GM13976 (cell line): ENCODE data around the gene PPP1R1B.

ENCODE experiments used
- DNase-seq: peaks from one replicate; pipeline ENCODE4 v3.0.0; 2012; ENCODE audit warnings: low spot score
- in situ Hi-C: fragments of 300-500 bp; cut with MboI; formaldehyde crosslinking; loops from one replicate; pipeline ENCODE4 v1.12.0; 2022; ENCODE audit warnings: low sequenced_read_pairs, mixed read lengths, inconsistent platforms; ENCODE audit not compliant: unreplicated experiment
- TF ChIP-seq, protein P1 (sequence below): IDR thresholded peaks from 2 replicates; pipeline ENCODE4 v1.5.1; 2012; ENCODE audit warnings: borderline replicate concordance, mild to moderate bottlenecking; ENCODE audit not compliant: insufficient read depth; ENCODE audit errors: extremely low read depth, missing control alignments, control extremely low read depth

Gene PPP1R1B

DNA sequence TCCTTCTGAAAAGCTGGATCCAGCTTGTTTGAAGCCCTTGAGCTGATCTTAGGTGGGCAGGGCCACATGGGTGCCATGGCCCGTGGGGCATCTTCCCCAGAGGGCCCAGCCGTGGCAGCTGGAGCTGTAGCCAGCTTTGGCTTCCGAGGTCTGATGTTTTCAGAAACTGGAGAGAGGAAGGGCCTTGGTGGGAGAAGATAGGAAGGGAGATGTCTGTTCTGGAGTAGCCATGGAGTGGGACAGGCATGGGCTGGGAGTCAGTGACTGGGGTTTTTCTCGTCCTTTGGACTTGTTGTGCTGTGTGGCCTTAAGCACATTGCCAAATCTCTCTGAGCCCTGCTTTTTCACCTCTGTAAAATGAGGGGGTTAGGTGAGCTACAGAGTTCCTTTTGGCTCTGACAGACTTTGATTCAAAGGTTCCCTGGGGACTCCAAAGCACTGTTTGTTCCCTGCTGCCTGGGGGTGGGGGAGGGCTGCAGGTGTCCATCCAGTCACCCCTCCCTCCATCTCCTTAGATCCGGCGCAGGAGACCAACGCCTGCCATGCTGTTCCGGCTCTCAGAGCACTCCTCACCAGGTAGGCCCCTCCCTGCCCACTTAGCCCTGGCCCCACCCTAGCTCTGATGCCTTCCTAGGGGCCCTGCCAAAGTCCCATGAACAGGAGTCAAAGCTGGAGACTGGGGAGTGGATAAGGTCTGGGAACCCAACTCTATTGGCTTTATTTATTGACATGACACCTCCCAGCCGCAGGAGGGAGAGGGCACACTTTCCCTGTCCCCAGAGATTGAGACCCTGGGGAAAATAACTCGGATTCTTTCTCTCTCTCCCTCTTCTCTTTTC is 2.1 kb downstream of the PPP1R1B start:
- in situ Hi-C loops: no loop called here
- TF ChIP-seq, protein P1, sequence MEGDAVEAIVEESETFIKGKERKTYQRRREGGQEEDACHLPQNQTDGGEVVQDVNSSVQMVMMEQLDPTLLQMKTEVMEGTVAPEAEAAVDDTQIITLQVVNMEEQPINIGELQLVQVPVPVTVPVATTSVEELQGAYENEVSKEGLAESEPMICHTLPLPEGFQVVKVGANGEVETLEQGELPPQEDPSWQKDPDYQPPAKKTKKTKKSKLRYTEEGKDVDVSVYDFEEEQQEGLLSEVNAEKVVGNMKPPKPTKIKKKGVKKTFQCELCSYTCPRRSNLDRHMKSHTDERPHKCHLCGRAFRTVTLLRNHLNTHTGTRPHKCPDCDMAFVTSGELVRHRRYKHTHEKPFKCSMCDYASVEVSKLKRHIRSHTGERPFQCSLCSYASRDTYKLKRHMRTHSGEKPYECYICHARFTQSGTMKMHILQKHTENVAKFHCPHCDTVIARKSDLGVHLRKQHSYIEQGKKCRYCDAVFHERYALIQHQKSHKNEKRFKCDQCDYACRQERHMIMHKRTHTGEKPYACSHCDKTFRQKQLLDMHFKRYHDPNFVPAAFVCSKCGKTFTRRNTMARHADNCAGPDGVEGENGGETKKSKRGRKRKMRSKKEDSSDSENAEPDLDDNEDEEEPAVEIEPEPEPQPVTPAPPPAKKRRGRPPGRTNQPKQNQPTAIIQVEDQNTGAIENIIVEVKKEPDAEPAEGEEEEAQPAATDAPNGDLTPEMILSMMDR: no peak
- no peak for DNase-seq

DNA sequence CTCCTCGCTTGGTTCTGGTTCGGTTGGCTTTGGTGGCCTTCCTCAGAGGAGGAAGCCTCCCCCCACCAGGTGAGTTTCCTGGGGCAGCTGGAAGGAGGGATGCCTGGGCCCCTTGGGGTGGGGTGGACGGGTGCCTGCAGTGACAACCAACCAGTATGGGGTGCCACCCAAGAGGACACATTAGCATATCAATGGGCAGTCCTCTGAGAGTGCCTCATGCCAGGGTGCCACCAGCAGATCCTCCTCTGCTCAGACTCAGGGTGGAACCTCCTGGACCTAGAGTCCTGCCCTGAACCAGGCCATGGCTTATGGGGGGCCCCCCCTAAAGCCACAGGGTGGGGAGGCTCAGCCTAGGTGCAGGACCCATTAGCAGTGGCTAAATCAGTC is 2.7 kb downstream of the PPP1R1B start:
- TF ChIP-seq, protein P1: no peak
- in situ Hi-C loops: no loop called here
- no peak for DNase-seq

DNA sequence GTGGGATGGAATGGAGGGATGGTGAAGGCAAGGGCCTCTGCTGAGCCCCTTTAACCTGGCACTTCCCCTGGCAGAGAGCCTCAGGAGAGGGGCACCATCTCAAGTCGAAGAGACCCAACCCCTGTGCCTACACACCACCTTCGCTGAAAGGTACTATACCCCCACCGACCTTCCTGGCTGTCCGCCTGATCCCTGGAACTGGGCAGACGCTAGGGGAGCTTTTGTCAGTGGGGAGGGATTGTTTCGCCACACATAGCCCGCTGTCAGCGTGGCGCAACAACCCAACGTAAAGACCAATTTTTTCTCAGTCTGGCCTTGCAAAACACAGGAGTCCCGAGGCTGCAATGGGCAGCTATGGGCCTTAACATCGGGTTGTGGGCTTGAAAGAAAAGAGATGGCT is 3.1 kb downstream of the PPP1R1B start:
- in situ Hi-C loops: loop anchor here (10.0 kb wide), 1 partner anchor 115 kb away; no protein-coding TSS in a partner anchor
- TF ChIP-seq, protein P1: no peak
- DNase-seq: no peak

DNA sequence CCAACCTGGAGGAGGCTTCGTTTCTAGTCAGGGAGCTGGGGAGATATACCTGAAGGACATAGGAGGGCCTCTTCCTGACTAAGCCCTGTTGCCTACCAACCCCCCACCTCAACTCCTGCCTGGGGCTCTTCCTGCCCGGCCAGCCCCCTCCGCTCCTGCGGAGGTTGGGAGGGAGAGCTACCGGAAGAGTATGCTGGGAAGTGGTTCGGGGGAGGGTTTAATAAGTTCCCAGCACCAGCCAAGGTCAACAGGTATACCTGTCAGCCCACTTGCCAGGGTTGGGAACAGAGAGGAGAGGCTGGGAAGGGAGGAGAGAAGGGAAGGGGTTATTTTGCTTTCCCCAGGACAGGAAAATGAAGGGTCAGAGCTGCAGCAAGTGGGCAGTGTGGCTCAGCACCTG is 4.7 kb downstream of the PPP1R1B start:
- TF ChIP-seq, protein P1: no peak
- no peak for DNase-seq
- in situ Hi-C loops: loop anchor here (10.0 kb wide), 1 partner anchor 113 kb away; no protein-coding TSS in a partner anchor

DNA sequence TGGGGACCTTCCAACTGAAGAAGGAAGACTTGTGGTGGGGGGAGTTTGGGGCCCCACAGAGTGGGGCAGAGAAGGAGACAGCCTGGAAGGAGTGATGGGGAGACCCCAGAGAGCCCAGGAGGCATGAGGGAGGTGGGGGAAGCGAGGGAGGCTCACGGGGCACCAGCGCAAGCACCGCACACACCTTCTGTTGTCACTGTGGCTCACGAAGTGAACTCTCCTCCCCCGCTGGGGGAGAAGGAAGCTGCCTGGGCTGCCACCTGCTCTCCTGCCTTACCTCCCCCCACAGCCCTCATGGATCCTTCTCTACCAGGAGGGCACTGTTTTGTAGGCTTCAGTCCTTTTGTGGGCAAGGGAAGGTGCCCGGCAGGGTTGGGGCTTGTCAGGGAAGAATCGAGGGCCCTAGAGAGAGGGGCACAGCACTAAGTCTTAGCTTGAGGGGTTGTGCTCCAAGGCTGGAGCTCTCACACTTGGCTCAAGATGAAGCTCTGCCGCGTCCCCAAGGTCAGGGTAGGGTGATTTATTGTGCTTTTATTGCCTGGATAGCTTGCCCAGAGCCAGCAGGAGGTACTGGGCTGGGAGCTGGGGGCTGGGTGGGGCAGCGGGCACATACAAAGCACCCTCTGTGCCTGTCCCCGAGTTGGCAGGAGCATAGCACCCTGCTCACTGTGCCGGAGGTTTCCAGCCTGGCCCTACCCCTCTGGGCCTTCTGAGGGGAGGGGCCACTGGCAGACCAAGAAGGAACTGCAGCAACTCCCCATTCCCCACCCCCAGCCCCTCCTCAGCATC is 5.6 kb downstream of the PPP1R1B start:
- in situ Hi-C loops: loop anchor here (10.0 kb wide), 1 partner anchor 112 kb away; no protein-coding TSS in a partner anchor
- TF ChIP-seq, protein P1: no peak
- DNase-seq: no peak

DNA sequence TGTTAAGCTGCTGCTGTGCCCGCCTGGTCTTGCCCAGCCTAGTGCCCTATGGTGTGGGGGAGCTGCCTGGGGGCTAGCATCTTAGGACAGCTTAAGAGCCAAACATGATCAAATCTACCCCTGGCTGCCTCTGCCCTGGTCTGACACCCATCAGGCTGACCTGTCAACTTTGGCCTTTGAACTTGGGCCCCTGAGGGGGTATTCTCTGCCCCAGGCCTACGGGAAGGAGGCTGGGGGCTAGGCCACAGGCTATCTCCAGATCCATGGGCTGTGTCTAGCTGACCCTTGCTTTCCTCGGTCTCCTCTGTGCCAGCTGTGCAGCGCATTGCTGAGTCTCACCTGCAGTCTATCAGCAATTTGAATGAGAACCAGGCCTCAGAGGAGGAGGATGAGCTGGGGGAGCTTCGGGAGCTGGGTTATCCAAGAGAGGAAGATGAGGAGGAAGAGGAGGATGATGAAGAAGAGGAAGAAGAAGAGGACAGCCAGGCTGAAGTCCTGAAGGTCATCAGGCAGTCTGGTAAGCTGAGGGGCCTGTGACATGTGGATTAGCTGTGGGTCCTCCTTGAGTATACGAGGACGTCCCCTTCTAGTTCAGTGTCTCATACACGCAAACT is 6.9 kb downstream of the PPP1R1B start:
- TF ChIP-seq, protein P1: no peak
- in situ Hi-C loops: loop anchor here (10.0 kb wide), 1 partner anchor 111 kb away; no protein-coding TSS in a partner anchor

More for the DNA sequence above, 6.9 kb downstream of the PPP1R1B start:
- DNase-seq: no peak
